Ishikawa (cell line): ENCODE results near the gene ZIC3.

ENCODE experiments used
- CEBPB ChIP-seq: IDR thresholded peaks from 2 replicates; pipeline ENCODE4 v1.6.1; 2012
- CREB1 ChIP-seq: IDR thresholded peaks from 2 replicates; pipeline ENCODE4 v1.6.1; 2012; ENCODE audit warnings: low read depth
- EGR1 ChIP-seq: IDR thresholded peaks from 2 replicates; pipeline ENCODE4 v1.6.1; 2012
- EP300 ChIP-seq: IDR thresholded peaks from 2 replicates; pipeline ENCODE4 v1.6.1; 2012; ENCODE audit warnings: borderline replicate concordance
- FOXM1 ChIP-seq: IDR thresholded peaks from 2 replicates; pipeline ENCODE4 v1.6.1; 2012; ENCODE audit warnings: low read depth, borderline replicate concordance
- NFIC ChIP-seq: IDR thresholded peaks from 2 replicates; pipeline ENCODE4 v1.6.1; 2012
- RAD21 ChIP-seq: IDR thresholded peaks from 2 replicates; pipeline ENCODE4 v1.6.1; 2012; ENCODE audit warnings: low read depth
- TAF1 ChIP-seq: IDR thresholded peaks from 2 replicates; pipeline ENCODE4 v1.6.1; 2012; ENCODE audit warnings: low read depth, mild to moderate bottlenecking
- TCF12 ChIP-seq: IDR thresholded peaks from 2 replicates; pipeline ENCODE4 v1.6.1; 2012; ENCODE audit warnings: low read depth
- TEAD4 ChIP-seq: IDR thresholded peaks from 2 replicates; pipeline ENCODE4 v1.6.1; 2012
- YY1 ChIP-seq: IDR thresholded peaks from 2 replicates; pipeline ENCODE4 v1.6.1; 2012; ENCODE audit warnings: low read depth
- ZBTB7A ChIP-seq: IDR thresholded peaks from 2 replicates; pipeline ENCODE4 v1.6.1; 2012; ENCODE audit warnings: low read depth
- TF ChIP-seq, protein P1 (sequence below): IDR thresholded peaks from 2 replicates; pipeline ENCODE4 v1.6.1; 2012
- TF ChIP-seq, protein P2 (sequence below): IDR thresholded peaks from 2 replicates; pipeline ENCODE4 v1.6.1; 2012; ENCODE audit warnings: low read depth, mild to moderate bottlenecking
- TF ChIP-seq, protein P3 (sequence below): IDR thresholded peaks from 2 replicates; pipeline ENCODE4 v1.6.1; 2012

Gene ZIC3

DNA sequence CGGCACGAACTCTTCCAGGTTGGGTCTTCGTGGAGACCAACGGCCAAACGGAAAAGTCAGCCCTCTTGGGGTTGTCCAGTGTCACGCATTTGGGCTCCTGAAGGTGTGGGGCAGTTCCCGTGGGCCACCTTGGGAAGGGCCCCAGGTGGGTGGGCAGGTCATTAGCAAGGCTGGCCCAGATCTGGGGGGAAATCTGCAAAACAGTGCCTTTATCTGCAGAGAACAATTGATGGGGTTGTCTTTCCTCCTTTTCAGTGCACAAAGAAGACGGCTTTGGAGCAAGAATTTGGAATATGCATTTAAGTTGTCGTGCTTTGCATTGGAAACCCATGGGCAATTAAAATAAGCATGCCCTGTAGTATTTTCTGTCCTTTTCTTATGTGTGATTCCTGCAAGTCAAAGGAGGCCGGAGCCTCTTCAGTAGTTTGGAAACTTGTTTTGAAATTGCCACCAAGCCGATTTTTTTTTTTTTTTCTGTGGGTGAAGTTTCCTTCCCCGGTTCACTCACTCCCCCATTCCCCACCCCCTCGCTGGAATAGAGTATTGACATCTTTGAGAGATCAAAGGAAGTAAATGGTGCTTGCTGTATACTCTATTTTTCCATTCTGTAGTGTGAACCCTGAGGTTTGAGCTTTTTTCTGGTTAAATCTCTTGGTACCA lies 9.8 kb downstream of the ZIC3 start:
- TF ChIP-seq CREB1 (no peak), CEBPB (no peak)

DNA sequence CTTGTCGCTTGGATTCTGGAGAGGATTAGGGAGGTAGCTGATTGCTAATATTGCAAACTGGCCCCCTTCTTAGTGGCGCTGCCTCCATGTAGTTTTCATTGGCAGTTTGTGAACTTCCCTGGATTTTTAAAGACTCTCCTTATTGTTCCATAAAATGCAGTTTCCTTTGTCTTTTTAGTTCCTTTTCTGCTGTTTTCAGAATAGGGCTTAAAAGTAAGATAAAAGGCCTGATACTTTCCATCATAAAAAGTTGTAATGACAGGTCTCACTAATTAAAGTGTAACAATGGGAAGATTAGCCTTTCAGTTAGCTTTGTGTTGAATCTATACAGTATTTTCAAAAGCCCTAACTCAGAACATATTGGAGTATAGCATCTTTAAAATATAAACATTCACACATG lies 21.2 kb downstream of the ZIC3 start:
- TF ChIP-seq, protein P1, sequence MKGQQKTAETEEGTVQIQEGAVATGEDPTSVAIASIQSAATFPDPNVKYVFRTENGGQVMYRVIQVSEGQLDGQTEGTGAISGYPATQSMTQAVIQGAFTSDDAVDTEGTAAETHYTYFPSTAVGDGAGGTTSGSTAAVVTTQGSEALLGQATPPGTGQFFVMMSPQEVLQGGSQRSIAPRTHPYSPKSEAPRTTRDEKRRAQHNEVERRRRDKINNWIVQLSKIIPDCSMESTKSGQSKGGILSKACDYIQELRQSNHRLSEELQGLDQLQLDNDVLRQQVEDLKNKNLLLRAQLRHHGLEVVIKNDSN = no peak
- TF ChIP-seq EGR1 (no peak), CREB1 (no peak), TAF1 (no peak), ZBTB7A (no peak), EP300 (no peak), YY1 (no peak), RAD21 (no peak), TCF12 (no peak), TEAD4 (no peak), CEBPB (no peak), FOXM1 (no peak), NFIC (no peak)
- TF ChIP-seq, protein P2, sequence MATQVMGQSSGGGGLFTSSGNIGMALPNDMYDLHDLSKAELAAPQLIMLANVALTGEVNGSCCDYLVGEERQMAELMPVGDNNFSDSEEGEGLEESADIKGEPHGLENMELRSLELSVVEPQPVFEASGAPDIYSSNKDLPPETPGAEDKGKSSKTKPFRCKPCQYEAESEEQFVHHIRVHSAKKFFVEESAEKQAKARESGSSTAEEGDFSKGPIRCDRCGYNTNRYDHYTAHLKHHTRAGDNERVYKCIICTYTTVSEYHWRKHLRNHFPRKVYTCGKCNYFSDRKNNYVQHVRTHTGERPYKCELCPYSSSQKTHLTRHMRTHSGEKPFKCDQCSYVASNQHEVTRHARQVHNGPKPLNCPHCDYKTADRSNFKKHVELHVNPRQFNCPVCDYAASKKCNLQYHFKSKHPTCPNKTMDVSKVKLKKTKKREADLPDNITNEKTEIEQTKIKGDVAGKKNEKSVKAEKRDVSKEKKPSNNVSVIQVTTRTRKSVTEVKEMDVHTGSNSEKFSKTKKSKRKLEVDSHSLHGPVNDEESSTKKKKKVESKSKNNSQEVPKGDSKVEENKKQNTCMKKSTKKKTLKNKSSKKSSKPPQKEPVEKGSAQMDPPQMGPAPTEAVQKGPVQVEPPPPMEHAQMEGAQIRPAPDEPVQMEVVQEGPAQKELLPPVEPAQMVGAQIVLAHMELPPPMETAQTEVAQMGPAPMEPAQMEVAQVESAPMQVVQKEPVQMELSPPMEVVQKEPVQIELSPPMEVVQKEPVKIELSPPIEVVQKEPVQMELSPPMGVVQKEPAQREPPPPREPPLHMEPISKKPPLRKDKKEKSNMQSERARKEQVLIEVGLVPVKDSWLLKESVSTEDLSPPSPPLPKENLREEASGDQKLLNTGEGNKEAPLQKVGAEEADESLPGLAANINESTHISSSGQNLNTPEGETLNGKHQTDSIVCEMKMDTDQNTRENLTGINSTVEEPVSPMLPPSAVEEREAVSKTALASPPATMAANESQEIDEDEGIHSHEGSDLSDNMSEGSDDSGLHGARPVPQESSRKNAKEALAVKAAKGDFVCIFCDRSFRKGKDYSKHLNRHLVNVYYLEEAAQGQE = no peak
- TF ChIP-seq, protein P3, sequence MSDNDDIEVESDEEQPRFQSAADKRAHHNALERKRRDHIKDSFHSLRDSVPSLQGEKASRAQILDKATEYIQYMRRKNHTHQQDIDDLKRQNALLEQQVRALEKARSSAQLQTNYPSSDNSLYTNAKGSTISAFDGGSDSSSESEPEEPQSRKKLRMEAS = no peak

DNA sequence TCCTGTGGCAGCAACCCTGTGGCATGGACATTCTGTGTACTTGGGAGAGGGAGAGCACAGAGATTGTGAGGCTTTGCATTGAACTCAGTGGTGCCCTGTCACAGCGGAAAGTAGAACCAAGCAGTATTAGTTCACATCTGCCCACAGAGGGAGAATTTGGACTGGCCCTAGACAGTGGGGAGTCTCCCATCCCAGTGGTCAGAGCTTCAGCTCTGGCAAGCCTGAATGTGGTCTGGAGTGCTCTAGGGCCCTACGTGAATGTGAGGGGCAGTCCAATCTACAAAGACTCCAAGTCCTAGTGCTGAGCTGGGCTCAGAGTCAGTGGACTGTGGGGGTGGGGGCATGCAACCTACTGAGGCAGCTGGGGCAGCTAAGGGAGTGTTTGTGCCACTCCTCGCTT lies 34.8 kb downstream of the ZIC3 start:
- TF ChIP-seq TAF1 (no peak), YY1 (no peak), RAD21 (no peak), ZBTB7A (no peak), EGR1 (no peak), TEAD4 (no peak), FOXM1 (no peak), NFIC (no peak), CREB1 (no peak), CEBPB (no peak), EP300 (no peak), TCF12 (no peak)
- TF ChIP-seq, protein P3 = no peak
- TF ChIP-seq, protein P2 = no peak
- TF ChIP-seq, protein P1 = no peak
